ENCODE results near the gene ZNF750.
A peak's percentile ranks its signal among the peaks of the same experiment; 100 is the strongest.

DNA sequence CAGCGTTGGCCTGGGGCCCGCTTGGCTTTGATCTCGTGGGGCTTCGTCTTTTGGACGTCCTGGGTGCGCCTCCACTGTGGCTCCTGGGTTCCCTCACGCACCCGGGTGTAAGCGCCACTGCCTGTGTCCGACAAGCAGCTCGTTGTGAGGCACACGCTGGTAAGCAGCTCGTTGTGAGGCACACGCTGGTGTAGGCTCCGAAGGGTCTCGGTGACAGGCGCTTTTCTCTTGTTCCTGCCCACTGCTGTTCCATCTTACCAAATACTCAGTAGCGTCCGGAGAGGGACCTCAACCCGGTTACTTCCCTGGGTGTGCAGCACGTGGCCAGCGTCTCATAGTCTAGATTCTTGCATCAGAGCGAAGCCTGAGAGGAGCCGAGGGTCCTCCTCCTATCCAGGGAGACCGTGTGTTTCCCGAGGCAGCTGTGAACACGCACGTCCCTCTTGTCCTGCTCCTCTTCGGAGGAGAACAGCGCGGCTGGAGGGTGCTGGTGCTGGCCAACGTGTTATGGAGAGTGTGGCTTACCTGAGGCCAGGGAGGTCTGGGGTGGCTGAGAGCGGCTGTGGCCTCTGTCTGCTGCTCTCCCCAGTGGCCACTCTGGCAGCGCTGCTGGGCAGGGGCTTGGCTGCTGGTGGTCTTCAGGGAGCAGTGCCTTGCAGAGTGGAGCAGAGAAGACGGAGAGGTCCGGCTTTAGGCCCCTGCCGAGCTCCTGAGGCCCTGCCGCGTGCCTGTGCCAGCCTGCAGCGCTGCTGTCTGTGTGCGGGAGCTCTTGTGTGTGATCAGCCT, 32.1 kb upstream of the ZNF750 start:
- TF ChIP-seq CTCF (IDR thresholded peaks at IDR 0.05; ENCODE audit: low read length) (0 out of 2 replicates have a peak, but pooled peaks have one; percentile 11), EZH2 (IDR thresholded peaks at IDR 0.05; ENCODE audit: borderline replicate concordance, low read length) (no peak)

Data from OCI-LY1 (cell line).